Fibroblast of lung (primary cell): ENCODE results near the gene ADAMTS9.

Experiments
- CTCF ChIP-seq, 2 donors: IDR thresholded peaks in 1 of 2; conservative IDR thresholded peaks in 1 of 2; 1 replicate in 1 of 2; 2 replicates in 1 of 2; pipeline ENCODE4 v1.5.1; 2011 to 2012; ENCODE audit warnings: low read length in 2 of 2, control low read depth in 1 of 2, inconsistent platforms in 1 of 2, low read depth in 1 of 2, mild to moderate bottlenecking in 1 of 2
- EZH2 ChIP-seq: IDR thresholded peaks from 2 replicates; pipeline ENCODE4 v1.5.1; 2012; ENCODE audit warnings: low read length, control low read depth, mild to moderate bottlenecking; ENCODE audit errors: missing control alignments

GRCh38 chr3:64501298-64501906 is 186.4 kb downstream of the ADAMTS9 start:
- TF ChIP-seq CTCF (conservative IDR thresholded peaks at IDR 0.05 in 1 of 2, IDR thresholded peaks at IDR 0.05 in 1 of 2; ENCODE audit: low read depth in 1 of 2, low read length in 2 of 2) (no peak), EZH2 (no peak)
